HCT116 (cell line): ENCODE results near the gene UBAP2. TPM values are rescaled to one million over a fixed set of nuclear protein-coding genes. Genes with fewer than 3 reads are reported as not detected.

Experiments
- ATAC-seq: fragments of 200-7000 bp; cut with Tn5 transposase; 2 replicates; pipeline ENCODE4 v1.9.1; 2020; ENCODE audit warnings: mild to moderate bottlenecking, moderate library complexity
- BruUV-seq: library from RNA; stranded (reverse); fragments of 400-500 nt; replicated peaks from 2 replicates; lab custom pipeline; 2021; lab: Mats Ljungman, UMichigan
- CTCF ChIA-PET: fragments of 300-600 bp; sonication (Branson Sonifier 250); formaldehyde crosslinking; loops from one replicate; lab custom pipeline; 2021; ENCODE audit warnings: antibody characterized with exemption; lab: Charles Lee
- POLR2A ChIA-PET: fragments of 300-600, 350-600 bp; sonication (Branson Sonifier 250); formaldehyde crosslinking; loops from one replicate; lab custom pipeline; 2021; ENCODE audit warnings: antibody characterized with exemption; lab: Charles Lee
- RAD21 ChIA-PET, 2 experiments: fragments of 300-600 bp; sonication (Branson Sonifier 250); formaldehyde crosslinking; loops; one replicate each; lab custom pipeline; 2023; ENCODE audit warnings: low total read pairs in 2 of 2; ENCODE audit not compliant: uncharacterized antibody in 2 of 2, unreplicated experiment in 2 of 2, low non-redundant PET in 1 of 2; lab: Charles Lee
- DNase-seq: peaks from one replicate; pipeline ENCODE4 v3.0.0-alpha.2; 2010; ENCODE audit warnings: low read depth, low spot score
- H2AFZ ChIP-seq: fragments of 200-600 bp; shearing (Covaris generic), sonication (generic); 2 replicates; pipeline ENCODE4 v1.6.1; 2017; ENCODE audit warnings: low read depth, mixed run types, mixed read lengths, antibody characterized with exemption, low read length; ENCODE audit not compliant: poor library complexity, severe bottlenecking
- H3K27ac ChIP-seq: 2 replicates; pipeline ENCODE4 v1.5.1; 2012; ENCODE audit warnings: low read depth, low read length
- H3K27me3 ChIP-seq: fragments of 200-600 bp; sonication (generic); 2 replicates; pipeline ENCODE4 v1.6.1; 2016; ENCODE audit warnings: mixed run types, low read length, mixed read lengths; ENCODE audit not compliant: insufficient read depth
- H3K36me3 ChIP-seq, 2 experiments: fragments of 200-500 bp in 1 of 2; fragments of 200-600 bp in 1 of 2; sonication (Bioruptor generic) in 1 of 2; sonication (generic) in 1 of 2; 2 replicates each; pipeline versions ENCODE4 v1.5.1 to v1.6.1; 2014 to 2016; ENCODE audit warnings: low read length in 2 of 2, inconsistent platforms in 1 of 2, mixed read lengths in 1 of 2, mixed run types in 1 of 2; ENCODE audit not compliant: insufficient read depth in 2 of 2, control insufficient read depth in 1 of 2
- H3K4me1 ChIP-seq, 2 experiments: fragments of 200-600 bp in 1 of 2; sonication (generic) in 1 of 2; 2 replicates each; pipeline versions ENCODE4 v1.5.1 to v1.6.1; 2012 to 2017; ENCODE audit warnings: low read length in 2 of 2, inconsistent platforms in 1 of 2, mild to moderate bottlenecking in 1 of 2, mixed read lengths in 1 of 2, mixed run types in 1 of 2, moderate library complexity in 1 of 2; ENCODE audit not compliant: insufficient read depth in 2 of 2, control insufficient read depth in 1 of 2
- H3K4me2 ChIP-seq: fragments of 200-600 bp; sonication (generic); 2 replicates; pipeline ENCODE4 v1.6.1; 2017; ENCODE audit warnings: mixed run types, low read length, mixed read lengths
- H3K4me3 ChIP-seq, 2 experiments: fragments of 200-600 bp in 1 of 2; sonication (generic) in 1 of 2; replicated peaks in 1 of 2; 2 replicates each; pipeline ENCODE4 v1.5.1; 2011 to 2016; ENCODE audit warnings: low read length in 2 of 2, control low read depth in 1 of 2, low read depth in 1 of 2, mild to moderate bottlenecking in 1 of 2, mixed read lengths in 1 of 2, mixed run types in 1 of 2
- H3K79me2 ChIP-seq: fragments of 200-600 bp; sonication (generic); 2 replicates; pipeline ENCODE4 v1.6.1; 2017; ENCODE audit warnings: mild to moderate bottlenecking, mixed run types, low read length, moderate library complexity, mixed read lengths; ENCODE audit not compliant: insufficient read depth
- H3K9ac ChIP-seq: fragments of 200-600 bp; sonication (generic); 2 replicates; pipeline ENCODE4 v1.6.1; 2016; ENCODE audit warnings: low read length, mixed read lengths
- H3K9me2 ChIP-seq: fragments of 200-600 bp; sonication (generic), shearing (Covaris generic); 2 replicates; pipeline ENCODE4 v1.6.1; 2017; ENCODE audit warnings: mixed run types, mild to moderate bottlenecking, moderate library complexity; ENCODE audit not compliant: insufficient read depth
- H3K9me3 ChIP-seq, 2 experiments: fragments of 200-500 bp in 1 of 2; fragments of 200-600 bp in 1 of 2; sonication (Bioruptor generic) in 1 of 2; sonication (generic) in 1 of 2; 2 replicates each; pipeline ENCODE4 v1.6.1; 2014 to 2017; ENCODE audit warnings: low read length in 2 of 2, mixed read lengths in 2 of 2, inconsistent platforms in 1 of 2, low read depth in 1 of 2, mild to moderate bottlenecking in 1 of 2, mixed run types in 1 of 2, moderate library complexity in 1 of 2; ENCODE audit not compliant: control insufficient read depth in 1 of 2, insufficient read depth in 1 of 2
- H4K20me1 ChIP-seq: fragments of 200-600 bp; sonication (generic), shearing (Covaris generic); 2 replicates; pipeline ENCODE4 v1.6.1; 2017; ENCODE audit warnings: mixed run types, mild to moderate bottlenecking, moderate library complexity; ENCODE audit not compliant: insufficient read depth
- EGR1 ChIP-seq: IDR thresholded peaks from 2 replicates; pipeline ENCODE4 v1.6.1; 2012; ENCODE audit warnings: low read depth
- EZH2phosphoT487 ChIP-seq: fragments of 200-600 bp; IDR thresholded peaks from 2 replicates; pipeline ENCODE4 v1.6.1; 2018; ENCODE audit warnings: antibody characterized with exemption, borderline replicate concordance
- JUND ChIP-seq: IDR thresholded peaks from 2 replicates; pipeline ENCODE4 v1.6.1; 2012
- POLR2A ChIP-seq: IDR thresholded peaks from 2 replicates; pipeline ENCODE4 v1.7.0; 2011; ENCODE audit warnings: borderline replicate concordance; ENCODE audit not compliant: insufficient read depth, insufficient read length; ENCODE audit errors: extremely low read depth
- POLR2AphosphoS5 ChIP-seq: IDR thresholded peaks from 2 replicates; pipeline ENCODE4 v1.6.1; 2011; ENCODE audit warnings: mild to moderate bottlenecking, low read depth, low read length, moderate library complexity
- SIN3A ChIP-seq: IDR thresholded peaks from 2 replicates; pipeline ENCODE4 v1.6.1; 2012; ENCODE audit warnings: low read depth
- SRF ChIP-seq: IDR thresholded peaks from 2 replicates; pipeline ENCODE4 v1.6.1; 2012; ENCODE audit warnings: low read depth
- intact Hi-C: fragments of 100-400 bp; cut with micrococcal nuclease; formaldehyde crosslinking; loops from 2 replicates; pipeline ENCODE4 v1.10.0; 2022
- total RNA-seq: library from RNA; stranded (reverse); gene quantifications from one replicate; pipeline ENCODE4 v1.2.1, GENCODE V29; 2021; ENCODE audit not compliant: unreplicated experiment
- TF ChIP-seq, protein P1 (sequence below): IDR thresholded peaks from 2 replicates; pipeline ENCODE4 v1.6.1; 2012
- TF ChIP-seq, protein P2 (sequence below): IDR thresholded peaks from 2 replicates; pipeline ENCODE4 v1.6.1; 2012; ENCODE audit warnings: low read depth

UBAP2 gene
- total RNA-seq, 1 experiment from 2014 or later: 51.3 TPM

DNA sequence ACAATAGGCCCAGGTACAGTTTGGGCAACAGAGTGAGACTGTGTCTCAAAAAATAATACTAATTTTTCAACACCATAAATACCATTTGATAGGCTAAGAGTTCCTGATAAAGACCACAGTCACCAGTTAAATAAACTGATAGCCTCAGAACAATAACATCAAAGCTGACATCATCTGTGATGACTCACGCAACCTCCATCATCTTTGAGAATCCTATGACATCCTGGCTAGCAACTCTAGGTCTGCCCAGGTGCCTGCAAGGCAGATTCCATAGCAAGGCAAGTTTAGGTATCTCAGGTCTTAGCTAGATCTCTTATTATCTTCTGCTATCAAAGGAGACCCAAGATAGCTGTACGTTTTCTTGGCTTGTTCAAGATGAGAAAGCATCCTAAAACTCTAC, 30.5 kb upstream of the UBAP2 start:
- CTCF ChIA-PET: no interaction called here
- no peak overlapping the region for H3K9ac ChIP-seq

DNA sequence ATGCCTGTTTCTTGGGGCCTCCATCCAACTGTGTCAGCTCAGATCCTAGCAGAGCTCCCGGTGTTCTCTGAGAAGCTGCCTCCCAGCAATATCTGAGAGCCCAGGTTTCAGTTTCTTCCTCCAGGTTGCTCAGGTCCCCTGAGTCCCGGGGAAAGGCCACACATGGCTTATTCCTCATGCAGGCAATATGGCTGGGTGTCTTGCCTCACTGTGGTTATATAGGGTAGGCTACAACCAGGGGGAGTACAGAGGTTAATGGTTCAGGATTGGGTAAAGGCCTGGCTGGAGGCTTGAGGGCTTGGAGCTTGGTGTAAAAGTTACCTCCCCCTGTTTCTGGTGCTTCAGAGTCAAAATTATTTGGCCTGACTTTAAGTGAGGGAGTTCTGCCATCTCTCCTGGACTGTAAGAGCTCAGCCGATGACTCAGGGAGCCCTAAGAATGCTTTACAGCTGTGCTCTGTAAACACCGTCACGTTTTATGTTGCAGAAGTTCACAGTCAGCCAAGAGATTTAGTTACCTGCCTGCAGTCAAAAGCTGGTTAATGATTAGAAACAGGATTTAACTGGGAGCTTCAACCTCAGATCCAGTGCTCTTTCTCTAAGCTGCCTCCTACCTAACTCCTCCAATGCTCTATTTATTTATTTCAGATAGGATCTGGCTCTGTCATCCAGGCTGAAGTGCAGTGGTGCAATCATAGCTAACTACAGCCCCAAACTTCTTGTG, 24.3 kb upstream of the UBAP2 start:
- Histone ChIP-seq H3K27ac (peak overlapping the region; percentile 53), H4K20me1 (no peaks in the 10 kb centered on the region), H3K4me2 (peak overlapping the region; percentile 57), H3K79me2 (no peaks in the 10 kb centered on the region), H3K36me3 (no peaks in the 10 kb centered on the region), H3K27me3 (no peaks in the 10 kb centered on the region), H2AFZ (peak overlapping the region; percentile 19), H3K9me3 (no peaks in the 10 kb centered on the region), H3K4me1 (peaks cover 17 to 24% of the 10 kb centered on the region in 2 experiments), H3K9me2 (no peaks in the 10 kb centered on the region), H3K4me3 (no peak overlapping the region), H3K9ac (no peak overlapping the region)
- POLR2A ChIA-PET: interaction anchor here (1.0 to 1.1 kb wide), 3 partner anchors 10 to 27 kb away, joined by 3 to 5 read pairs (median 3); partner anchors contain the start of gene UBAP2
- DNase-seq (no peak), ATAC-seq (peak; percentile 9; the same call in 1 of the 2 replicates)
- intact Hi-C loops: loop anchor here (5.0 to 10.0 kb wide), 2 partner anchors 258 to 336 kb away; partner anchors contain the start of gene UBE2R2
- CTCF ChIA-PET: interaction anchor here (1.3 to 2.7 kb wide), 8 partner anchors 8 to 335 kb away, joined by 4 to 17 read pairs (median 6); partner anchors contain the start of gene UBAP2
- RAD21 ChIA-PET: interaction anchor here (1.1 to 2.2 kb wide), 2 partner anchors 148 to 335 kb away, joined by 3 to 9 read pairs; no protein-coding TSS in a partner anchor
- TF ChIP-seq SRF (no peak), POLR2A (no peak), EZH2phosphoT487 (no peak), SIN3A (no peak)
- TF ChIP-seq, protein P1, sequence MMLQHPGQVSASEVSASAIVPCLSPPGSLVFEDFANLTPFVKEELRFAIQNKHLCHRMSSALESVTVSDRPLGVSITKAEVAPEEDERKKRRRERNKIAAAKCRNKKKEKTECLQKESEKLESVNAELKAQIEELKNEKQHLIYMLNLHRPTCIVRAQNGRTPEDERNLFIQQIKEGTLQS: no peak
- TF ChIP-seq, protein P2, sequence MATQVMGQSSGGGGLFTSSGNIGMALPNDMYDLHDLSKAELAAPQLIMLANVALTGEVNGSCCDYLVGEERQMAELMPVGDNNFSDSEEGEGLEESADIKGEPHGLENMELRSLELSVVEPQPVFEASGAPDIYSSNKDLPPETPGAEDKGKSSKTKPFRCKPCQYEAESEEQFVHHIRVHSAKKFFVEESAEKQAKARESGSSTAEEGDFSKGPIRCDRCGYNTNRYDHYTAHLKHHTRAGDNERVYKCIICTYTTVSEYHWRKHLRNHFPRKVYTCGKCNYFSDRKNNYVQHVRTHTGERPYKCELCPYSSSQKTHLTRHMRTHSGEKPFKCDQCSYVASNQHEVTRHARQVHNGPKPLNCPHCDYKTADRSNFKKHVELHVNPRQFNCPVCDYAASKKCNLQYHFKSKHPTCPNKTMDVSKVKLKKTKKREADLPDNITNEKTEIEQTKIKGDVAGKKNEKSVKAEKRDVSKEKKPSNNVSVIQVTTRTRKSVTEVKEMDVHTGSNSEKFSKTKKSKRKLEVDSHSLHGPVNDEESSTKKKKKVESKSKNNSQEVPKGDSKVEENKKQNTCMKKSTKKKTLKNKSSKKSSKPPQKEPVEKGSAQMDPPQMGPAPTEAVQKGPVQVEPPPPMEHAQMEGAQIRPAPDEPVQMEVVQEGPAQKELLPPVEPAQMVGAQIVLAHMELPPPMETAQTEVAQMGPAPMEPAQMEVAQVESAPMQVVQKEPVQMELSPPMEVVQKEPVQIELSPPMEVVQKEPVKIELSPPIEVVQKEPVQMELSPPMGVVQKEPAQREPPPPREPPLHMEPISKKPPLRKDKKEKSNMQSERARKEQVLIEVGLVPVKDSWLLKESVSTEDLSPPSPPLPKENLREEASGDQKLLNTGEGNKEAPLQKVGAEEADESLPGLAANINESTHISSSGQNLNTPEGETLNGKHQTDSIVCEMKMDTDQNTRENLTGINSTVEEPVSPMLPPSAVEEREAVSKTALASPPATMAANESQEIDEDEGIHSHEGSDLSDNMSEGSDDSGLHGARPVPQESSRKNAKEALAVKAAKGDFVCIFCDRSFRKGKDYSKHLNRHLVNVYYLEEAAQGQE: no peak
- BruUV-seq: no TSS peak

More for the DNA sequence above, 30.5 kb upstream of the UBAP2 start:
- no peaks in the 10 kb centered on the region for H3K9me2 ChIP-seq
- 0 out of 2 replicates have a peak overlapping the region, but pooled peaks have one; percentile 0 for H3K4me2 ChIP-seq
- TF ChIP-seq EGR1 (no peak), POLR2AphosphoS5 (no peak), EZH2phosphoT487 (no peak), JUND (peak; percentile 35; the same call in 1 of the 2 replicates)
- H3K4me3 ChIP-seq: no peak overlapping the region
- intact Hi-C loops: loop anchor here (10.0 kb wide), 1 partner anchor 264 kb away; the partner anchor contains the start of gene UBE2R2
- H3K9me3 ChIP-seq: no peaks in the 10 kb centered on the region
- no peaks in the 10 kb centered on the region for H4K20me1 ChIP-seq
- ChIA-PET POLR2A (interaction anchor here (1.0 kb wide), 1 partner anchor 31 kb away, joined by 4 read pairs; the partner anchor contains the start of gene UBAP2), RAD21 (no interaction called here)
- H3K36me3 ChIP-seq: no peaks in the 10 kb centered on the region
- H3K79me2 ChIP-seq: no peaks in the 10 kb centered on the region
- H2AFZ ChIP-seq: no peak overlapping the region
- ATAC-seq: peak; percentile 29; the same call in 1 of the 2 replicates
- BruUV-seq: no TSS peak
- H3K27me3 ChIP-seq: no peaks in the 10 kb centered on the region
- no peak overlapping the region for H3K27ac ChIP-seq
- DNase-seq: peak; percentile 13
- H3K4me1 ChIP-seq: peaks cover 0 to 11% of the 10 kb centered on the region in 2 experiments; a peak in 2 of 4 replicates
